SIG-M5 treated with dmso at 0.1 percent for 504 hours (cell line): Measurements from ENCODE around the gene UBL7.

ENCODE experiments used
- DNase-seq: peaks from one replicate; lab custom pipeline; 2025; ENCODE audit not compliant: unreplicated experiment; lab: John Stamatoyannopoulos, UW

Gene UBL7

DNA sequence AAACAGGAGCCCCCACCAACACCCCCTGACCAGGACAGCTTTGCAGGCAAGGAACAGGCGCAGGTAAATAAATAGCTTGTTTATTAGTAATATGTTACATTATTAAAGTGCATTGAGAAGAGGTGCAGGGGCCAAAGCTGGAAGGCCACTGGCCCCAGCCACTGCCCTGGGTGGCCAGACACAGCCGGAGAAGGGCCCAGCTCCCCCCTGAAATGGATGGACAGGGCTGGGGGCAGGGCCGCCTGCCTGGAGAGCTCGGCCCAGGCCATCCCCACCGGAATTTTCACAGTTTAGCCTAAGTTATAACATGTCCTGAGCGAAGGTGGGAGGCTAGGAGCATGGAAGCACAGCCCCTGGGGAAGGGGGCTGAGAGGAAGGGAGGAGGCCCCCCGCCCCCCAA, 51.7 kb downstream of the UBL7 start:
- DNase-seq = no peak

DNA sequence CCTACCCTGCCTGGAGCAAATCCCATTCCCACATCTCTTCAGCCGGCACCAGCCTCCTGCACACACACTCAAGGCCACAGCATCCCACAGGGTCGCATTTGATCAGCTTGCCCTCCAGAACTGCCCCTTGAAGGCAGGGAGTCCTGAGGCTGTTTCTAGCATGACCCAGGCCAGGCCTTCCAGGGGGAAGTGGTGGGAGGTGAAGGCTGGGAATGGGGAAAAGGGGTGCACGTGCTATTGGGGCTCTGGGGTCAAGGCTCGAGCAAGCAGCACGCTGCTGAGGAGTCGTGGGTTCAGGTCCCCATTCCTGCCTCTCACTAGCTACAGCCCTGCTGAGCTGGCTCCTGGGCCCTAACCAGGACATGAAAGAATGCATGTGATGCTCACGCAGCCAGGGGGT, 52.1 kb downstream of the UBL7 start:
- DNase-seq = no peak

- no peak for DNase-seq
Observed at GRCh38 chr15:74408385-74408784, 52.6 kb downstream of the UBL7 start.

- DNase-seq = no peak
Observed at GRCh38 chr15:74406992-74407705, 53.8 kb downstream of the UBL7 start.

DNA sequence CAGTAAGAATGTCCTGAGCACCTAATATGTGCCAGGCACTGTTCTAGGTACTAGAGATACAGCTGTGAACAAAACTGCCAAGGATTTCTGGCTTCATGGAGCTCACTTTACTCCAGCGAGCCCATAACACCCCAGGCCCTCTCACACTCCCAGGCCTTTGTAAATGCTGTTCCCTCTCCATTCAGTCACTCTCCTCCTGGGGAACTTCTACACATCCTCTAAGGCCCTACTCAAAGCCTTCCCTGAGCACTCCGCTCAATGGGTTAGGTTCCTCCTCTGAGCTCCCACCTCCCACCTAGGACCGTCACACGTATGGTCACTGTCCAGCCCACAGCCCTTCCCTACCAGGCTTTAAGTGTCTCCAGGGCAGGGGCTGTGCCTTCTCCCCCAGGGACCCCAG, 54.4 kb downstream of the UBL7 start:
- no peak for DNase-seq

- DNase-seq = no peak
Observed at GRCh38 chr15:74405823-74406222, 55.1 kb downstream of the UBL7 start.

- peak; percentile 87 for DNase-seq
Observed at GRCh38 chr15:74403991-74404563, 56.9 kb downstream of the UBL7 start.

- DNase-seq = no peak
Observed at GRCh38 chr15:74403588-74403919, 57.4 kb downstream of the UBL7 start.

DNA sequence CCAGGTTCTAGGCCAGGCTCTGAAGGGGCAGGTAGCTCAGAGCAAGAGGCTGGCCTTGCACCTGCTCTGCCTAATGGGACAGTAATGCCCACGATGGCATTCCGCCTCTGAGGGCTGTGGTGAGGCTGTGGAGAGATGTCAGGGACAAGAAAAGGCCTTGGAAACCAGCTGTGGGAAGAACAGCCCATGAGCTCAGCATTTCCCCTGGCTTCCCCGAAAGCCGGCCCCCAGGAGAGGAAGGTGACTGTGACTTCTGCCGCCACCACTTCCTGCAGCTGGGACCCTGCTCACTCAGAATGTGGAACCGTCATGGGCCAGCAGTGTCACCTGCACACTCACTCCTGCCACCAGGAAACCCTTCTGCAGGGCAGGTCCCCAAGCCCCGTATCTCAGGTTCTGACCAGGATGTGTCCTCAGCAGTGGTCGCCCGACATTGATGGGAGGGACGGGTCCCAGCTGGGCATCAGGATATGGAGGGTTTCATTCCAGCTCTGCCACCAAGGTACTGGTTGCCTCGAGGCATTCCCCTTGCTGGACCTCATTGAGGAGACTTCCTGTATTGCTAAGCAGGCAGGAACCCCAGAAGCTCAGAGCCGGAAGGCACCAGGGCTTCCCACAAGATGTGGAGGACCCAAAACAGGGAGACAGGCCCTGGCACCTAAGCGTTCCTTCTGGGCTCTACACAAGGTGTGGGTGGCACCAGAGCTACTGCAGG, 57.9 kb downstream of the UBL7 start:
- peak; percentile 72 for DNase-seq

DNA sequence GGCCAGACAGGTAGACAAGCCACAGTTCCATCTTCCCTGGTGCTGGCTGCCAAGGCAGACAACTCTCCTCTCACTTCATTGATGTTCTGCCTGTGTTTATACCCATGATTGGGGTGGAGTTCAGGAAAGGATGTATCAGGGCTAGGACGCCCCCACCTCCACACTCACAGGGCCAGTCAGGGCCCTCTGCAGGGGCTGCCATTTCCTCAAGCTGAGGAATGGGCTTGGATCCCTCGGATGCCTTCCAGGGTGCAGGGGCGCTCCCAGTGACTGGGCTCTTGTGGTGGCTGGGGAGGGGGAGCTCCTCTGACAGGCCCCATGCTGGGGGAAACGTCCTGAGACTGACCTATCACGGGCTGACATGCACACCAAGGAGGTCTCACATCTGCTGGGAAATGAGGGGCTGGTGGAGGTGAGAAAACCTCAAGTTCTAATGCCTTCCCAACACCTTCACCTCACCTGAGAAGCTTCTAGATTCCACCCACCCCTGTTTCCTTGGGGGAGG, 58.6 kb downstream of the UBL7 start:
- DNase-seq = no peak

GRCh38 chr15:74400915-74401757, 59.8 kb downstream of the UBL7 start:
- no peak for DNase-seq

- peak; percentile 18 for DNase-seq
Observed at GRCh38 chr15:74400313-74400860, 60.6 kb downstream of the UBL7 start.

DNA sequence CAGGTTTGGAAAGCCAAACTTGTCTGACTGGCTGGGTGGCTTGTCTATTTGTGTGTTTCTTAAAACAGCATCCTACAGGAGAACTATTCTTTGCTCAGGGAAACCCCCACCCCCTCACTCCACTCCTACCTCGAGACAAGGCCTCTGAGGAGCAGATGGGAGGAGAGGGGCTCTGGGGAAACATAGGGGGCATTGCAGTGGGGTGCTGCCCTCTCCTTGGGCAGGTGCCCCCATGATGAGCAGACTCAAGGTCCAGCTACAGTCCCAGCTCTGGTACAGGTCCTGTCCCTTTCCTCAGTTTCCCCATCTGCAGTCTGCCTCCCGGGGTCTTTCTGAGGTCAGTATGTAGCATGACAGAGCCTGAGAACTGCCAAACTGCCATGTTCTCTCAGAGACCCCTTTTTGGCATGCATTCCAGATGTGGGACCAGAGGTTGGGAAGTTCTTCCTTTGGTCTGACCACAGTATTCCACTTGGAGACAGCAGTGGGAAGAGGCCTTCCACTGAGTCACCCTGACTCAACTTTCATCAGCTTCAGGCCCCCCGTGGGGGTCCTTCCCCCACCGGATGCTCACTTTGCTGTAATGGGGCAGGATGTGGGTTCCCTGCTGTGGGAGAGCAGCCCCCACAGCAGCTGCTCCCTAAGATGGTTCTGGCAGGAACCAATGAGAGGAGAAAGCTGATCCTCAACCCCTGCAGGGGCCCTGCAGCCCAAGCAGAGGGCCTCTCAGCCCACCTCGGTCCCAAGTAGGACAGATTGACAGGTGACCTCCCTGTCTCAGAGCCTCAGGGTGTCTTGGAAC, 61.2 kb downstream of the UBL7 start:
- peak; percentile 52 for DNase-seq

DNA sequence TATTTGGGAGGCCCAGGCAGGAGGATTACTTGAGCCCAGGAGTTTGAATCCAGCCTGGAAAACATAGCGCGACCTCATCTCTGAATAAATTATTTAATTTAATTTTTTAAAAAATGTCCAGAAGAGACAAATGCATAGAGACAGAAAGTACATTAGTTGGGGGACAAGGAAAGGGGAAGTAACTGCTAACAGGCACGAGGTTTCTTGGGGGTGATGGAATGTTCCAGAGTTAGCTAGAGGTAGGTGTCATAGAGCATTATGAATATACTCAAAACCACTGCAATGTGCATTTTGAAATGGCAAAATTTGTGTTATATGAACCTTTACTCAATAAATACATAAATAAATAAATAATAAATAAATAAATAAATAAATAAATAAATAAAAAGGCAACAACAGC, 61.9 kb downstream of the UBL7 start:
- peak; percentile 27 for DNase-seq

DNA sequence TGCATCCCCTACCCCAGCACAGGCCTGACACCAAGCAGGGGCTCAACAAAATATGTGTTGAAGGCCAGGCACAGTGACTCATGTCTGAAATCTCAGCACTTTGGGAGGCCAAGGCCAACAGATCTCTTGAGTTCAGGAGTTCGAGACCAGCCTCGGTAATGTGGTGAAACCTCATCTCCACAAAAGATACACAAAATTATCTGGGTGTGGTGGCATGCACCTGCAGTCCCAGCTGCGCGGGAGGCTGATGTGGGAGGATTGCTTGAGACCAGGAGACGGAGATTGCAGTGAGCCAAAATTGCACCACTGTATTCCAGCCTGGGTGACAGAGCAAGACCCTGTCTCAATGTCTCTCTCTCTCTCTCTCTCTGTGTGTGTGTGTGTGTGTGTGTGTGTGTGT, 62.8 kb downstream of the UBL7 start:
- DNase-seq = no peak

DNA sequence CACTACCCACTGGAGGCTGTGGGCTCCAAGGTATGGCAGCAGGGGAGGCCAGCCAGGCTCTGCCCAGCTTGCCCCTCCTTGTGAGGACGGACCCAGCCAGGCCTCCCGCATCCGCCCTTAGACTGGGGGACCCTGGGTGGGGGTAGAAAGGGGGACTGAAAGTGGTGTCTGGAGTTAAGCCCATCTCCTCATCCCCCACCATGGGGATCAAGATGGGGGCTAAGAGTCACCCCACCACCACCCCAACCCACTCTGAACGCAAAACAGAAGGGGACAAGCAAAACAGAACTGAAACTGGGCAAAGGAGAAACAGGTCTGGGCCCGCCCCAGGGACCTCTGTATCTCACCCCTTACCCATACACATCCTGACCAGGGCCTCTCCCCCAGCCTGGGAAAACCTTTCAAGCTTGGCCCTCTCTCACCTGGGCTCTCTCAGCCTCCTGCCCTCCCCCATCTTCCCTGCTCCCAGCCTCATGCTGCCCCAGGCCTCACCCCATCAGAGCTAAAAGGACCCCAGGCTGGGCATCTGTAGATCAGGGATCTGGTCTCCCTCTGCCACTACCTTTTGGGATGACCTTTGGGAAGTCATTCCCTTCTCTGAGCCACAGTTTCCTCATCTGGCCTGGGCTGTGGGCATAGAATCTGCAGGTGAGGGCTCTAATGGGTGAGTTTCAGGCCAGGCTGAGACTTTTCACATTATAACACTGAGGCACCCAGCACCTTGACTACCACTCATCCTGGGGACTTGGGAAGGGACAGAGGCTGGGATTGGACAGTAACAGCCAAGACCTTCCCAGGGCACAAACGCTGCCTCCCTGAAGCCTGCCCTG, 63.5 kb downstream of the UBL7 start:
- peak; percentile 40 for DNase-seq

DNA sequence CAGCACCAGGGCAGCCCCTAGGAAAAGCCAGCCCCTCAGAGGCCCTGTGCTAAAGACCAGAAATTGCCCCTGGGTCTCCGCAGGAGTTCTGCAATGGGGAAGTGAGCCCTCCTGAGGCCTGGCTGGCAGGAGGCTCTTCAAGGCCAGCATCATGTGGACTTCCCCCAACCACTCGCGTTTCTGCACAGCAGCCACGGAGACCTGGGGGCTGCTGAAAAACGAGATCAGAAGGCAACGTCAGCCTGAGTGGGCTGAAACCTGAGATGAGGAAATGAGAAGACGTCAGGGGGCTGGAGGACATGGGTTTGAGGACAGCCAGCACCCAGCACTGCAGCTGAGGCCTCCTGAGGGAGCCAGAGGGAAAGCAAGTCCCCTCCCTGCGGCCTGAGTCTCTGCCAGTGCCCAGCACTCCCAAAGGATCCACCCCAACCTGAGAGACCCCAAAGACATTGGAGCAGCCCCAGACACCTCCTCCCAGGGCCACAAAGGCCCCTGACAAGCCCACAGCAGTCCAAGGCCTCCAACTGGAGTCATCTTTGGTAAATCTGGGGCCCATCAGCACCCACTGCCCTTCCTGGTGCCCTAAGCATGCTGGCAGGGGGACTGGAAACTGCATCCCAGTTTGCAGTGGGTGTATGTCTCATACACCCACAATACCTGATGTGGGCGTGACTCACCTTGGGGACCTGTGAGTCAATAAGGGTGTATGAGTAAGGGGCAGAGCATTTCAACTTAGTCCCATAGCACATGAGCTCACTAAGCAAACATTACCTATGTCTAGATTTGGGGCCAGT, 64.3 kb downstream of the UBL7 start:
- peak; percentile 64 for DNase-seq

- no peak for DNase-seq
Observed at GRCh38 chr15:74396146-74396438, 64.9 kb downstream of the UBL7 start.
